Measurements from ENCODE around the gene ZNF473.
A peak's percentile ranks its signal among the peaks of the same experiment; 100 is the strongest.

The ZNF473 gene

DNA sequence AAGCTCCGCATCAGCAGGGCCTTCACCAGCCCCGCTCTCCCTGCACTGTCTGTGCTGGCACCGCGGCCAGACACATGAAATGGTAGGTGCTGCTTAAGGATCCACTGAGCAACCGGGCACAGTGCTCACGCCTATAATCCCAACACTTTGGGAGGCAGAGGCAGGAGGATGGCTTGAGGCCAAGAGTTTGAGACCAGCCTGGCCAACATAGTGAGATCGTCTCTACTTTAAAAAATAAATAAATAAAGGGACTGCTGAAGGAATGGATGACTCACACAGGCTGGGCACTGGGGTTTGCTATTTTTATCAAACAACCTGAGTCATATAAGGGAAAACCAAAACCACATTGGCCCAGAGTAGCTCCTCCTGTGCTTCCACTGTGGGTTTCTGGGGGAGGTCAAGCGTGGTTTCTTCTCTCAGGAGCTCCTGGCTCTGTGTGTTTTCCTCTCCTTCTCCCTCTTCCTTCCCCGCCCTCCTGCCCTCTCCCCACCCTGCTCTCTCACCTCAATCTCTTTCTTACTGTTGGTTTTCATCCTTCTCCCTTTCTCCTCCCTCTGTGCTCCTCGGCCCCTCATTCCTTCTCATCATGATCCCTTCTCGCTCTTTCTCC lies 21.9 kb upstream of the ZNF473 start:
- peak; percentile 8 to 16 for DNase-seq

DNA sequence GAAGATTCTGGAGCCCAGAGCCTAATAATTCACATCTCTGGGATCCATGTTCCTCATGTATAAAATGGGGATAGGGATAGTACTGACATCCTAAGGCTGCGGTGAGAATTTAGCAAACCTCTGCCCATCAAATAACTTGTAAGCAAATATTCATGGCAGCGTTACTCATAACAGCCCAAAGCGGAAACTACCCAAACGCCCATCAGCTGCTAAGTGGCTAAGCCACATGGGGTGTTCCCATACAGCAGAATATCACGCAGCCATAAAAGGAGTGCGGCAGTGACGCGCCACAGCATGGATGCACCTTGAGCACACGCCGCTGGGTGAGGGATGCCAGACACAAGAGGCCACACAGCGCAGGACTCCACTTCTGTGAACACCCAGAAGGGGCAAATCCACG lies 20.4 kb upstream of the ZNF473 start:
- no peak for DNase-seq

DNA sequence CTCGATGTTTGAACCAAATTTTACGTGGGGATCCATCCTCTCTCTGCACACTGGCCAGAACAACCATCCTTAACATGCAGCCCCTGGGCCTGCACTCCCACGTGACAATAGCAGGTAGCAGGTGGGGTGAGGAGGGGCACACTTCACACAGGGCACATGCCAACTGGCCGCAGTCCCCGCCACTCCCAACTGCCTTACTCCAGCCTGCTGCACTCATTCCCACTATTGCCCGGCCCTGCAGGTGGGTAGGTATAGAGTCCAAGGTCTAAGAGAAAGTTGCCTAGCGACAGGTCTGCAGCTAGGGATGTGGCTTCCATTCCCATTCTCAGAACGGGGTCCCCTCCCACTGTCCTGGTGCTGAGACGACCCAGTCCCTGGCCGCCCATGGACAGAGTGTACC lies 18.6 kb upstream of the ZNF473 start:
- DNase-seq, result no peak

DNA sequence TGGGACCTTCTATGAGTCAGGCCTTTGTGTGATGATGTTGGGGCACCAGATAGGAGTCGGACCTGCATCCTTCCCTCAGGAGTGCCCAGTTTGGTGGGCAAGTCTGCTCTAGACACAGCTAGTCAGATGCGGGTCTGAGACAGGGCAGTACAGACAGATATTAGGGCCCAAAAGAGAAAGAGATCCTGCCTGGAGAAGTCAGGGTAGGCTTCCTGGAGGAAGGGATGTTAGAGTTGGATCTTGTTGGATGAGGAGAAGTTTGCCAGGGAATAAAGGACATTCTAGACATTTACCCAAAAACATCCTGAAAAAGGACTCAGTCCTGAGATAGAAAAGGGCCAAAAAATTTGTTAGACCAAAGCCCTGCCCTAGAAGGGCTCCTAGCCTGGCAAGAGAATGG lies 17.9 kb upstream of the ZNF473 start:
- no peak for DNase-seq

DNA sequence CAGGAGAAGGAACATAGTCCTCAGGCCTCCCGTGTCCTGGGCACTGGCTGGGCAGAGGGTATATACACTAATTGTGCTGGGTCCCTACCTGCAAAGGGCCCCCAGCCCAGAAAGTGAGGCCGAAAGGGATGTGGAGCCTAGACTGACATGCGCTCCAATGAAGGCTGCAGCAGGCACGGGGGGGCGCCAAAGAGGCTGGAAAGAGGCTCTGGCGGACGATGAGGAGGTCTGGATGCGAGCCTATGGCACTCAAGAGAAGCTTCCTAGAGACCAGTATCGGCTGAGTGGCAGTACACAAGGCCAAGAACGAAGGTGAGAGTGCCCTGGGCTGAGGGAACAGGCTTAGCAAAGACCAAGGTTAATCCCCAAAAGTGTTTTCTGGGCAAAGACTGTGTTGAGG lies 17.3 kb upstream of the ZNF473 start:
- DNase-seq, result no peak

DNA sequence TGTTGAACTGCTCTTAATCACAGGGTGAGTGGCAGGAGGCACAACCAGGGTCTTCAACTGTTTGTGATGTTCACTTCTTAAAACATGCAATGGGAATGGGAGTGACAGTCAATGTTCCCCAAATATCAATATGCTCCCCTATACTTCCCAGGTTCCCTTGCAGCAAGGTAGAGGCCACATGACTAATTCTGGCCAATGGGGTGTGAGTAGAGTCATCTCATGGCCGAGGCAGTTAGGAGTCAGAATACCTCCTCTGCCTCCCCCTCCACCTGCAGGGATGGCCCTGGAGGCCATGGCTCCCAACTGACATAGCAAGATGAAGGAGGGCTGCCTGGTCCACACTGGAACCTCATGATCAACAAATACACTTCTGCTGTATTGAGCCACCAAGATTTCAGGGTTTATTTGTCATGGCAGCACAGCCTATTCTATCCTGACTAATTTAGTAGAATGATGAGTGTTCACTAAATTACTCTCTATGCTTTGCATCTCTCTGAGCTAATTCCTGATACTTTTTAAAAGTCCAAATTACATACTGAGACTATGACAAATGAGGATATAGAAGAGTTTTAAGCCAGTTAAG lies 9.5 kb upstream of the ZNF473 start:
- DNase-seq, result no peak

DNA sequence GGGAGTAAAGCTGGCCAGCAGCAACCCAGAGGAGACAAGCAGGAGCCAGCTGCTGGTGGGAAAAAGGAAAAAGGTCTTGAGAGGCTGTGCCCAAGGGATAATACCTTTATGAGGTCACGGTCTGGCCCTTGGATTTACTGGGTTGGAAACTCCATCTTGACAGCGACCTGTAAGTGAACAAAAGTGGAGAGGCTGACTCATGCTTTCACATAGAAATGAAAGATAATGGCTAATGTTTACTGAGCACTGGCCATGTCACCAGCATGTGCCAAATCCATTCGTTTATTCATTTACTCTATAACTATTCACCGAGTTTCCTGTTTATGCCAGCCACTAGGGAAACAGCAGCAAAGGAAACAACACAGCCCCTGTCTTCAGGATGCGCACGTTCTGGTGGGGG lies 5.3 kb upstream of the ZNF473 start:
- no peak for DNase-seq

DNA sequence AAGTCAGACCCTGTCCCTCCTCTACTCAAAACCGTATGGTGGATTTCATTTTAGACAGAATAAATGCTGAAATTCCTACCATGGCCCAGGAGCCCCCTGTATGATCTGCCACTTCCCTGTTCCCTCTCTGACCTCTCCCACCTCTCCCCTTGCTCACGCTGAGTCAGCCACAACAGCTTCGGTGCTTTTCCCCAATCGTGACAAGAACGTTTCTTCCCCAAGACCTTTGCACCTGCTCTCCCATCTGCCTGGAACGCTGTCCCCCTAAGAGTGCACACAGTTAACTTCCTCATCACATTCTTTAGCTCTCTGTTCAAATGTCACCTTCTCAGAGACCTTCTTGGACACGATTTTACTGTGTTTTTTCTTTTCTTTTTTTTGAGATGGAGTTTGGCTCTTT lies 3.0 kb upstream of the ZNF473 start:
- DNase-seq, result no peak

DNA sequence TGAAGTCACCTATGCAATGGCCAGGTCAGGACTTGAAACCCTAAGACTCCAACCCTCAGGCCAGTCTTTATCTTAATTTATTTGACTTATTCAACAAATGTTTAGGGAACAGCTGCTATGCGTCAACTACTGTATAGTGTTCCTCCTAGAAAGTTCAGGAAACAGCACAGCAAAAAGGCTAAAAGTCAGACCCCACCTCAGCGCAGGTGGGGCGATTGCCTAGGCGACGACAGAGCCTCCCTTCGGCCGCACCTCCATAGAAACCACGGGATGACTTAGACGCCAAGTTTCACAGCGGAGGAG lies 1.1 kb upstream of the ZNF473 start:
- no peak for DNase-seq

DNA sequence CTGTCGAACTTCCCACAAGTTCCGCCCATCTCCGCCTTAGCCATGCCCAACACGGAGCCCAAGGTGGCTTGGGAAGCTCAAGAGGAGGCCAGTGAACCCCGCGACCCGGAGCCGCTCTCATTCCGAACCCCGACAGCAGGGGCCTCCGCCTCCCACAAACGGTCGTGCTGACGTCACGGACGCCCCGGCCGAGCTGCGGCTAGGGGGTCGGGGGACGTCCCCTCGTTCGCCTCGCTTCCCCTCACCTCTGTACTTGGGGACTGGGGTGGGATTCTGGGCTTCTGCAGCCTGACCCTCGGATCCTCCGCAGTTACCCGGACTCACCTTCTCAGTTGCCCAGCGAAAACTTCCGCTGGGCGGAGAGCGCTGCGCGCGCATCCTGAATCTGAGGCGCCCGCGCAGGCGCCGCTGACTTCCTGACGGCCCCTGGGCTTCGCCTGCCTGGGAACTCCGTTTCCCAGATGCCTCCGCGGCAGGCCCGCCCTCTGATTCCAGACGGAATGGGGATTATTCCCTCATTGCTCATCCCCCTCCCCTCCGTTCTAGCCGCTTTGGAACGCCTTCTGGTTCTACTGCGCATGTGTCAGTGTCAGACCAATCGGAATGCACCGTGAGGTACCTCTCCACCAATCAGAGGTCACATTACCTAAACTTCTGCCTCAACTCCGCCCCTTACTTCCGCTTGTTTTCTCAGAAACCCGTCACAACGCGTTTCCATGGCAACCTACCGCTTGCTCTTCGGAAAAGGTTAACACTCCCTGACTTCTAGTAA lies 597 bp upstream of the ZNF473 start, which contains the start of gene VRK3:
Gene VRK3, minus strand, starts transcription at position 351 of the 772 bp plus-strand sequence. CDS start 9,210 bp downstream, outside the sequence.
- DNase-seq, result peak; percentile 100

DNA sequence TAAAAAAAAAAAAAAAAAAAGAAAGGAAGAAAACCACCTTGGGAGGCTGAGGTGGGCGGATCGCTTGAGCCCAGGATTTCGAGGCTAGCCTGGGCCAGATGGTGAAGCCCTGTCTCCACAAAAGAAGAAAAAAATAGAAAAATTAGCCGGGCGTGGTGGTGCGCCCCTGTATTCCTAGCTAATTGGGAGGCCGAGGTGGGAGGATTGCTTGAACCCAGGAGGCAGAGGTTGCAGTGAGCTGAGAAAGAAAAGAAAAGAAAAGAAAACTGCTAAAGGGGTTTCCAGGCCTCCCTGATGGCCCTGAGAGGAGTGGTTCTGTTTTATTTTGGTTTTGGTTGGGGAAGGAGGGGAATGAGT lies 723 bp downstream of the ZNF473 start:
- DNase-seq, result no peak

DNA sequence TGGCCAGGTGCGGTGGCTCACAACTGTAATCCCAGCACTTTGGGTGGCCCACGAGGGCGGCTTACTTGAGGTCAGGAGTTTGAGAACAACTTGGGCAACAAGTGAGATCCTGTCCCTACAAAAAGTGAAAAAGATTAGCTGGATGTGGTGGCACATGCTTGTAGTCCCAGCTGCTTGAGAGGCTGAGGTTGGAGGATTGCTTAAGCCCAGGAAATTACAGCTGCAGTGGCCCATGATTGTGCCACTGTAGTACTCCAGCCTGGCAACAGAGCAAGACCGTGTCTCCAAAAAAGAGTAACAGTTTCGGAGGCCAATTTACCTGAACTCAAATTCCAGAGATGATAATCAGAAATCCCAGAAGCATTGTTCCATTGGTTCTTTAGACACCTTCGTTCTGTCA lies 4.4 kb downstream of the ZNF473 start:
- no peak for DNase-seq

DNA sequence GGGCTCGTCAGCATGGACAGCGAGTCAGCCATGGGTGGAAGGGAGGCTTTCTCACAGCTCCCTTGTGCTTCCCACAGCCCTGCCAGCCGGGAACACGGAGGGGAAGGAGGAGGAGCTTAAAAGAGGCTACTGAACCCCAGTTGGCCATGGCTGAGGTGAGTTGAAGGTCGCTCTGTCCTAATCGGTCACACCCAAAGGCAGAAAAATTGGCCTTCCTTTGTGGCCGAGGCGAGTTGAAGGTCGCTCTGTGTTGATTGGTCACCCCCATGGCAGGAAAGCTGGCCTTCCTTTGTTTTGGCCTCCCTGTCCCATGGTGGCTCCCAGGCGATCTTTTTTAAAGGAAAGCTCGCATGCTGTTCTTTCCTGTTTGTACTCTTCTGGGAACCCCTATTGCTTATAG lies 5.1 kb downstream of the ZNF473 start:
- no peak for DNase-seq

DNA sequence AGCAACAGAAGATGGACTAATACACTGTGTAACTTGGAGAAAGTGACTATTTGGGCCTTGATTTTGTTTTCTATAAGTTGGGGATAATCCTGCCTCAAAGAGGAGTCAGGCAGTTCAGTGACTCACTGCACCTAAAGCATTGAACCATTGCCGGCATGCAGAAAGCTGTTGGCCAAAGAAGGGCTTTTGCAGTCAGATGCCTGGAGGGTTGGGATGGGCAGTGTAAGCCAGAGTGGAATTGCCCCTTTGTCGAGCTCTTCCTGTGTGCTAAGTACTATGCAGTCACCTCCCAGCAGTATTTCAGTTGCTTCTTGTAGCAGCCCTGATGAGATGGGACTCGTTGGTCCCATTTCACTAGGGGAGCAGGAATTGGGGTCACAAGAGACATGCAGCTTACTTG lies 11.1 kb downstream of the ZNF473 start:
- no peak for DNase-seq

DNA sequence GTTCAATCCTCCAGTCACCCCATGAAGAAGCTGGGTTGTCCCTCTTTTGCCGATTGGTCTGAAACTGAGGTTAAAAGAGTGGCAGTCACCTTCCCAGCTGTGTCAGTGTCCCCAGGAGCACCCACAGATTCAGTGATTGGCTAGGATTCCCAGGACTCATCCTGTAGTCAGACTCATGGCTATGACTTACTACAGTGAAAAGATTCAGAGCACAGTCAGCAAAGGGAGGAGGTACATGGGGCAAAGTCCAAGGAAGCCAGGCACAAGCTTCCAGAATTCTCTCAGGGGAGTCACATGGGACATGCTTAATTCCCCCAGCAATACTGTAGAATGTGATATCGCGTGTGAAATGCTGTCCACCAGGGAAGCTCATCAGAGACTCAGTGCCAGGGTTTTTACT lies 14.2 kb downstream of the ZNF473 start:
- no peak for DNase-seq

DNA sequence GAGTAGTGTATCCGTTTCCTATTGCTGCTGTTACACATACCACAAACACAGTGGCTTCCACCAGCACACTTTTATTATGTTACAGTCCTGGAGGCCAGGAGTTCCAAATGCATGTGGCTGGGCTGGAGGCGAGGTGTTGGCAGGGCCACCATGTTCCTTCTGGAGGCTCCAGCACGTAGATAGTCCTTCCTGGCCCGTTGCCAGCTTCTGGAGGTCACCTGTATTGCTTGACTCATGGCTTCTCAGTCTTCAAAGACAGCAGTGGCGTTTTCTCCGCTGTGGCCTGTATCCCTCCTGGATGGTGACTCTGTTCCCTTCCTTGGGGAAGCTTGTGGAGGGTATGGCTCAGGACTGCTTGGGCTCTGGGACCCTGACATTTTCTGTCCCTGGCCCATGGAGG lies 15.2 kb downstream of the ZNF473 start:
- DNase-seq, result no peak

DNA sequence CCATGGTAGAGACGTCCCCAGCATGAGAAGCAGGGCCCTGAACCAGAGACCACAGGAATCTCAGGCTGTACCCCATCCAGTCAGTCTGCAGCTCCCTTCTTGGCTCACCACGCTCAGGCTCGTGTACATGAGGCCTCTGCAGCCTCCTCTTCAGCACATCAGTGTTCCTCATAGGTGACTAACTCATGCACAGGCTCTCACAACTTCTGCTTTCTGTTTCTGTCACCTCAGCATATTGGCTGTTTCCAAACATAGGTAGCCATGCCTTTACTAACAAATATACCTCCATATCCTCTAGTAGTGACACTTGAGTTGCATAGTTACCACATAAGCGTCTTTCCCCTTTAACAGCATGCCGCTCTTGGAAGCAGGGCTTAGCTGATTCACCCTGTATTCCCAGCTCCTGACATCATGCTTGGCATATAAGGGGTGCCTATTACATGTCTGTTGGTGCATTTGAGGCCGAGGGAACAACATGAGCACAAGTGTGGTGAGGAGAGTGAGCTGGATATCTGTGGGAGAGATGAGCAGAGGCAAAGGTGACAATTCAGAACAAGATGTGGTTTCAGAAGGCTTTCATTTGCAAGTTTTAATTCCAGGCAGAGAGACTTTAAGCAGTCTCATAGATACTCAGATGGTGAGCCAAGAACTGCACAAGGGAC lies 16.7 kb downstream of the ZNF473 start:
- no peak for DNase-seq

DNA sequence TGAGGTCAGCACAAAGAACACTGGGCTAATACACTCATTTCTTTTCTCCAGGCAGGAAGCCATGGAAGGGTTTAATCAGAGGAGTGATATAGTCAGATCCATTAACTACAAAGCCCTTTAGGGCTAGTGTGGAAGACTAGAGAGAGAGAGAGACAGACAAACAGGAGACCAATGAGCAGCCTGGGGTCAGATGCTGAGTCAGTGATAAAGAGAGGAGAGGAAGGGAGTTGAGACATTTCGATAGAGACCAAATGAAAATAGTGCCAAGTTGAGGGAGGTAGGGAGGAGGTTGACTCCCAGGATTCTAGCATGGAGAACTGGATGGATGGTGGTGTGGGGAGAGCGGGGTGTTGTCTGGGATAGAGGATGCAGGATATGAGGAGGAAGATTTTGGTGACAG lies 18.2 kb downstream of the ZNF473 start:
- no peak for DNase-seq

DNA sequence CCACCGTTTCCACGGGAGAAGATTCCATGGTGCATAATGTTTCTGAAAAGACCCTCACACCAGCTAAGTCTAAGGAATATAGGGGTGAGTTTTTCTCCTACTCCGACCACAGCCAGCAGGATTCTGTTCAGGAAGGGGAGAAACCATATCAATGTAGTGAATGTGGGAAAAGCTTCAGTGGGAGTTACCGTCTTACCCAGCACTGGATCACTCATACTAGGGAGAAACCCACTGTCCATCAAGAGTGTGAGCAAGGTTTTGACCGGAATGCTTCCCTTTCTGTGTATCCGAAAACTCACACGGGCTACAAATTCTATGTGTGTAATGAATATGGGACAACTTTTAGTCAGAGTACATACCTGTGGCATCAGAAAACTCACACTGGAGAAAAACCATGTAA lies 19.1 kb downstream of the ZNF473 start:
- DNase-seq, result no peak

DNA sequence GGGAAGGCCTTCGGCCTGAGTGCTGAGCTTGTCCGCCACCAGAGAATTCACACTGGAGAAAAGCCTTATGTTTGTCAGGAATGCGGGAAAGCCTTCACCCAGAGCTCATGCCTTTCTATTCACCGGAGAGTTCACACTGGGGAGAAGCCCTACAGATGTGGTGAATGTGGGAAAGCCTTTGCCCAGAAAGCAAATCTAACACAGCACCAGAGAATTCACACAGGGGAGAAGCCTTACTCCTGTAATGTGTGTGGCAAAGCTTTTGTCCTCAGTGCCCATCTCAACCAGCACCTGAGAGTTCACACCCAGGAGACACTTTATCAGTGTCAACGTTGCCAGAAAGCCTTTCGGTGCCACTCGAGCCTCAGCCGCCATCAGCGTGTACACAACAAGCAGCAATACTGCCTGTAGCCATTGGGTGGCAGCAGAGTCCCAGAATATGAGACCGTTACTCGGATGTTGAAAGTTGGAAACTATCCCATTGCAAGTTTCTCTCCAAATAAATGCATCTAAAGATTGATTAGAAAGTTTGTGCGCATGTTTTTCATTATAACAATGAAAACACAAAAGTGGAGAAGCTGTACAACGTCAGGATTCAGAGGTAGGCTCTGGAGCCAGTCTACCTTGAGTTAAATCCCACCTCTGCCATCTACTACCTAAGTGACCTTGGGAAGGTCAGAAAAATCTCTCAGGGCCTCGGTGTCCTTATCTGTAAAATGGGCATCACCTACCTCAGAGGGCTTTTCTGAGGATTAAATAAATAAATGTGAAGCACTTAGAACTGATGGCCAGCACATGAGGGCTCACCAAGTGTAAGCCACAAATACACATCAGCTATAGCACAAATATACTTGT lies 21.1 kb downstream of the ZNF473 start:
- peak; percentile 44 to 68 for DNase-seq

DNA sequence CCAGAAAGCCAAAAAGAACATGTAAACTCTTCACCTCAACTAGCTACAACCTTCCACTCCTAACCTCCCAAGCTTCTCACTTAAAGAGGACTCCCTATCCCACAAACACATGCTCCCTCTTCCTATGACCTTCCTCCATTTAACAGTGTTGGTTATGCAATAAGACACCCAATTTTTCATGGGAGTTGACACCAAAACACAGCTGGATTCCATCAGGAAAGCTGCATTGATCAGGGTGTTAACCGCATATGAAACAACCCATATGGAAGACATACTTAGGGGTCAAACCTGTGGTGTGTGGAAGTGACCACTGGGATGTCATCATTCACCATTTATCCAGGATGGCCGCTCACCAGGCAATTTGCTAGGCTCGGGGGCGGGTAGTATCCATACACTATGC lies 21.9 kb downstream of the ZNF473 start:
- DNase-seq, result no peak

DNA sequence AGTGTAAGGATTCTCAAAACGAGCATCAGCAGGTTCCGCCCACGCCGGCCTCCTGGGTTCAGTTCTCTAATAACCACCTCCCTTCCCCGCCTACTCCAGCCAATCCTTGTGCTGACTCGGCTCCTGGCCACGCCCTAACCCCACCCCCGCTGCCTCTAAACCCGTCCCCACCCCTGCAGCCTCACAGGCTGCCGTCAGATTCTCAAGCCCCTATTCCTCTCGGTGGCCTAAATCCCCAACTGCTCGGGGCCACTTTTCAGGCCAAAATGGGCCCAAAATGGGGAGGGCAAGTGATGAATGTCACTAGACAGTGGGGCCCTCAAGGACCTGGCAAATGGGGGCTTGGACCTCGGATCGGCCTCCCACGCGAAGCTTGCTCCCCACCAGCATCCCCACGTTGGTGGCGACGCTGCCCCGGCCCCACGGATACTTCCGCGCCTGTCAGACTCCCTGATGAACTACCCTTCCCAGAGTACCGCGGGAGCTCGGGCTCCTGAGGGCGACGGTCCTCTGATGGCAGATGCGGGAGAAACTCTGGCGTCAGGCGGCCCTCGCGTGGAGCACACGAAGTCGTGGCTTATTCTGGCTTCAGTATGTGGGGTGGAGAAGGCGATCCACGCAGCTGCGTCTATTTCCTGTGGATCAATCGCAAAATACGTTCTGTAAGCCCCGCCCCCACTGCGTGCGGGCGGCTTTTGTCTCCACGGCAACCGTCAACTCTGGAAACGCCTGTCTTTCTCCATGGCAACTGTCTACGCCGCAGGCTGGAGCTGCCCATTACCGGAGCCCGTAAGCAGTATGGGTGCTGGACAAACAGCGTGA lies 24.8 kb downstream of the ZNF473 start:
- DNase-seq, result peak; percentile 89 to 91

All from CD4-positive, alpha-beta T cell treated with Interleukin-4 for 1 hour (primary cell).